DND-41 (cell line): ENCODE results near the gene B4GALT5.

ENCODE experiments used
- ATAC-seq: fragments of 200-7000 bp; cut with Tn5 transposase; 3 replicates; pipeline ENCODE4 v1.9.1; 2021; ENCODE audit warnings: low read depth; ENCODE audit not compliant: insufficient read depth
- DNase-seq: peaks from one replicate; pipeline ENCODE4 v3.0.0-alpha.2; 2020
- H2AFZ ChIP-seq: 2 replicates; pipeline ENCODE4 v1.6.0; 2012; ENCODE audit warnings: low read depth, low read length
- H3K27ac ChIP-seq: 2 replicates; pipeline ENCODE4 v1.5.1; 2012; ENCODE audit warnings: low read length, inconsistent platforms
- H3K27me3 ChIP-seq: fragments of 200-600 bp; sonication (generic); 2 replicates; pipeline ENCODE4 v1.6.0; 2012; ENCODE audit warnings: low read length, mild to moderate bottlenecking, inconsistent platforms; ENCODE audit not compliant: insufficient read depth, poor library complexity
- H3K36me3 ChIP-seq: 2 replicates; pipeline ENCODE4 v1.5.1; 2012; ENCODE audit warnings: low read length, inconsistent platforms; ENCODE audit not compliant: insufficient read depth
- H3K4me1 ChIP-seq: 2 replicates; pipeline ENCODE4 v1.5.1; 2012; ENCODE audit warnings: mild to moderate bottlenecking, low read length; ENCODE audit not compliant: insufficient read depth
- H3K4me2 ChIP-seq: 2 replicates; pipeline ENCODE4 v1.6.0; 2012; ENCODE audit warnings: mild to moderate bottlenecking, moderate library complexity, low read length, inconsistent platforms; ENCODE audit not compliant: insufficient read depth
- H3K4me3 ChIP-seq, 2 experiments: fragments of 200-600 bp in 1 of 2; shearing (Covaris generic) in 1 of 2; 2 replicates each; pipeline ENCODE4 v1.5.1; 2012 to 2016; ENCODE audit warnings: inconsistent platforms in 2 of 2, low read length in 2 of 2, mild to moderate bottlenecking in 2 of 2, low read depth in 1 of 2, moderate library complexity in 1 of 2
- H3K79me2 ChIP-seq: 2 replicates; pipeline ENCODE4 v1.6.0; 2012; ENCODE audit warnings: low read length, inconsistent platforms; ENCODE audit not compliant: insufficient read depth
- H3K9ac ChIP-seq: 2 replicates; pipeline ENCODE4 v1.6.0; 2012; ENCODE audit warnings: low read depth, mild to moderate bottlenecking, inconsistent platforms, low read length, moderate library complexity
- H3K9me3 ChIP-seq: 2 replicates; pipeline ENCODE4 v1.5.1; 2012; ENCODE audit warnings: low read length, moderate library complexity, mild to moderate bottlenecking, inconsistent platforms; ENCODE audit not compliant: insufficient read depth, severe bottlenecking
- H4K20me1 ChIP-seq: 2 replicates; pipeline ENCODE4 v1.6.0; 2012; ENCODE audit warnings: low read length; ENCODE audit not compliant: insufficient read depth
- EZH2 ChIP-seq: IDR thresholded peaks from 3 replicates; pipeline ENCODE4 v1.6.1; 2012; ENCODE audit warnings: borderline replicate concordance, low read depth, mild to moderate bottlenecking, moderate library complexity, low read length, inconsistent platforms; ENCODE audit not compliant: severe bottlenecking
- TF ChIP-seq, protein P1 (sequence below): IDR thresholded peaks from 2 replicates; pipeline ENCODE4 v1.5.1; 2012; ENCODE audit warnings: borderline replicate concordance, low read length, moderate library complexity, mild to moderate bottlenecking; ENCODE audit not compliant: poor library complexity, severe bottlenecking; ENCODE audit errors: extremely low read depth

Gene B4GALT5

GRCh38 chr20:49699200-49699992, 14.3 kb downstream of the B4GALT5 start:
- Histone ChIP-seq H3K27ac (no peak overlapping the region), H4K20me1 (peaks cover 74% of the 10 kb centered on the region)
- DNase-seq, result no peak

DNA sequence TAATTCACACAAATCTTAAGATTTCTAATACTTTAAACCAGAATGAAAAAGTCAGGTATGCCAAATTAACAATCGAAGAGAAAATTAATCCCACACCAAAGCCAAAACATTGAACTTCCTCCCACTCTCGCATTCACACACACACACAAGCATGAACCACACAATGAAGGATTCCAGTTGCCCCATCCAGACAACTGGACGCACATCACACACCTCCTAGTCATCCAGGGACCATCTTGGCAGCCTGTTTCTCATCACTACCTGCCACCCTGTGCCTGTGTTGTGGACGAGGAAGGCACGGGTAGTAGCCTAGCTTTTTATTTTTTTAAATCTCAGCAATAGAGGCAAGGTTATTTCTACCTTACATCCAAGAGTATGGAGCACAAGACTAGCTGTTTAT, 15.2 kb downstream of the B4GALT5 start:
- no peak overlapping the region for H2AFZ ChIP-seq
- H3K4me3 ChIP-seq, result no peak overlapping the region
- no peaks in the 10 kb centered on the region for H3K4me1 ChIP-seq
- H4K20me1 ChIP-seq, result peaks cover 79% of the 10 kb centered on the region
- H3K9me3 ChIP-seq, result no peaks in the 10 kb centered on the region
- no peak for ATAC-seq
- no peaks in the 10 kb centered on the region for H3K27me3 ChIP-seq
- no peak overlapping the region for H3K27ac ChIP-seq
- H3K4me2 ChIP-seq, result no peak overlapping the region
- H3K36me3 ChIP-seq, result no peaks in the 10 kb centered on the region
- no peak for DNase-seq
- no peak overlapping the region for H3K9ac ChIP-seq
- TF ChIP-seq, protein P1, sequence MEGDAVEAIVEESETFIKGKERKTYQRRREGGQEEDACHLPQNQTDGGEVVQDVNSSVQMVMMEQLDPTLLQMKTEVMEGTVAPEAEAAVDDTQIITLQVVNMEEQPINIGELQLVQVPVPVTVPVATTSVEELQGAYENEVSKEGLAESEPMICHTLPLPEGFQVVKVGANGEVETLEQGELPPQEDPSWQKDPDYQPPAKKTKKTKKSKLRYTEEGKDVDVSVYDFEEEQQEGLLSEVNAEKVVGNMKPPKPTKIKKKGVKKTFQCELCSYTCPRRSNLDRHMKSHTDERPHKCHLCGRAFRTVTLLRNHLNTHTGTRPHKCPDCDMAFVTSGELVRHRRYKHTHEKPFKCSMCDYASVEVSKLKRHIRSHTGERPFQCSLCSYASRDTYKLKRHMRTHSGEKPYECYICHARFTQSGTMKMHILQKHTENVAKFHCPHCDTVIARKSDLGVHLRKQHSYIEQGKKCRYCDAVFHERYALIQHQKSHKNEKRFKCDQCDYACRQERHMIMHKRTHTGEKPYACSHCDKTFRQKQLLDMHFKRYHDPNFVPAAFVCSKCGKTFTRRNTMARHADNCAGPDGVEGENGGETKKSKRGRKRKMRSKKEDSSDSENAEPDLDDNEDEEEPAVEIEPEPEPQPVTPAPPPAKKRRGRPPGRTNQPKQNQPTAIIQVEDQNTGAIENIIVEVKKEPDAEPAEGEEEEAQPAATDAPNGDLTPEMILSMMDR, result no peak
- no peak for TF ChIP-seq EZH2
- peaks cover 98% of the 10 kb centered on the region for H3K79me2 ChIP-seq

More at GRCh38 chr20:49699200-49699992, 14.3 kb downstream of the B4GALT5 start:
- no peak for ATAC-seq
- Histone ChIP-seq H3K36me3 (no peaks in the 10 kb centered on the region), H3K4me3 (no peak overlapping the region), H3K79me2 (peaks cover 98% of the 10 kb centered on the region), H3K9ac (no peak overlapping the region), H3K4me1 (no peaks in the 10 kb centered on the region), H3K9me3 (no peaks in the 10 kb centered on the region), H3K27me3 (no peaks in the 10 kb centered on the region), H2AFZ (no peak overlapping the region), H3K4me2 (no peak overlapping the region)
- no peak for TF ChIP-seq EZH2
- TF ChIP-seq, protein P1, result no peak

GRCh38 chr20:49697071-49697470, 16.6 kb downstream of the B4GALT5 start:
- Histone ChIP-seq H3K9me3 (no peaks in the 10 kb centered on the region), H3K27me3 (no peaks in the 10 kb centered on the region), H2AFZ (no peak overlapping the region), H3K4me1 (no peaks in the 10 kb centered on the region), H4K20me1 (peaks cover 87% of the 10 kb centered on the region), H3K79me2 (peaks cover 98% of the 10 kb centered on the region), H3K9ac (no peak overlapping the region), H3K27ac (no peak overlapping the region), H3K4me2 (no peak overlapping the region), H3K36me3 (no peaks in the 10 kb centered on the region), H3K4me3 (no peak overlapping the region)
- TF ChIP-seq, protein P1, result no peak
- TF ChIP-seq EZH2, result no peak
- DNase-seq (no peak), ATAC-seq (no peak)
